GM10847 (cell line): ENCODE measurements around the gene HHEX.

Experiments
- POLR2A ChIP-seq: IDR thresholded peaks from 2 replicates; pipeline ENCODE4 v1.6.1; 2011; ENCODE audit not compliant: insufficient read length; ENCODE audit errors: extremely low read depth

Gene HHEX

GRCh38 chr10:92689663-92690210, at the start of gene HHEX:
HHEX (plus strand) TSS chr10:92689955; CDS start chr10:92689987, 32 bp downstream.
- no peak for TF ChIP-seq POLR2A

GRCh38 chr10:92640107-92640506, 49.6 kb upstream of the HHEX start:
- no peak for TF ChIP-seq POLR2A

- TF ChIP-seq POLR2A, result no peak
Observed at GRCh38 chr10:92641492-92641891, 48.3 kb upstream of the HHEX start.

- TF ChIP-seq POLR2A, result no peak
Observed at GRCh38 chr10:92644921-92645320, 44.8 kb upstream of the HHEX start.

GRCh38 chr10:92655426-92655825, 34.3 kb upstream of the HHEX start:
- no peak for TF ChIP-seq POLR2A

GRCh38 chr10:92656266-92656961, 33.3 kb upstream of the HHEX start:
- no peak for TF ChIP-seq POLR2A

GRCh38 chr10:92657024-92657423, 32.7 kb upstream of the HHEX start:
- TF ChIP-seq POLR2A, result no peak

- no peak for TF ChIP-seq POLR2A
Observed at GRCh38 chr10:92662848-92663247, 26.9 kb upstream of the HHEX start.

GRCh38 chr10:92664322-92664721, 25.4 kb upstream of the HHEX start:
- TF ChIP-seq POLR2A, result no peak

GRCh38 chr10:92667078-92667477, 22.7 kb upstream of the HHEX start:
- TF ChIP-seq POLR2A, result no peak

- no peak for TF ChIP-seq POLR2A
Observed at GRCh38 chr10:92677708-92678107, 12.0 kb upstream of the HHEX start.

- TF ChIP-seq POLR2A, result no peak
Observed at GRCh38 chr10:92678206-92678605, 11.5 kb upstream of the HHEX start.

GRCh38 chr10:92681306-92681834, 8.4 kb upstream of the HHEX start:
- no peak for TF ChIP-seq POLR2A

GRCh38 chr10:92688573-92688926, 1.2 kb upstream of the HHEX start:
- TF ChIP-seq POLR2A, result no peak

- no peak for TF ChIP-seq POLR2A
Observed at GRCh38 chr10:92688927-92689662, 660 bp upstream of the HHEX start.

GRCh38 chr10:92690211-92690914, 608 bp downstream of the HHEX start:
- TF ChIP-seq POLR2A, result no peak

- no peak for TF ChIP-seq POLR2A
Observed at GRCh38 chr10:92690915-92691590, 1.3 kb downstream of the HHEX start.
